HepG2 (cell line): Measurements from ENCODE around the gene TRIM5. TPM values are rescaled to one million over a fixed set of nuclear protein-coding genes. Genes with fewer than 3 reads are reported as not detected.

Experiments
- ATAC-seq: fragments of 200-7000 bp; cut with Tn5 transposase; 3 replicates; pipeline ENCODE4 v1.9.1; 2020; ENCODE audit warnings: mild to moderate bottlenecking, moderate library complexity
- BruUV-seq: library from RNA; stranded (reverse); fragments of 400-500 nt; replicated peaks from 2 replicates; lab custom pipeline; 2021; lab: Mats Ljungman, UMichigan
- CTCF ChIA-PET: fragments of 300-600 bp; formaldehyde crosslinking; extraction: SDS; loops from one replicate; lab custom pipeline; 2021; ENCODE audit warnings: low total read pairs, inconsistent platforms, low intra/inter-chr PET ratio; lab: Yijun Ruan, JAX
- POLR2A ChIA-PET: fragments of 350-600 bp; sonication (Branson Sonifier 250); formaldehyde crosslinking; loops from one replicate; lab custom pipeline; 2020; ENCODE audit warnings: antibody characterized with exemption, inconsistent platforms; lab: Yijun Ruan, JAX
- DNase-seq: peaks from one replicate; pipeline ENCODE4 v3.0.0-alpha.2; 2015; ENCODE audit warnings: low spot score
- FAIRE-seq: peaks from 3 replicates; lab custom pipeline; 2011; peaks lifted over from hg19 to GRCh38; lab: Jason Lieb, UNC
- H2AFZ ChIP-seq: one replicate; pipeline ENCODE4 v1.6.1; 2011; ENCODE audit warnings: low read length, inconsistent platforms
- H3K27ac ChIP-seq: fragments of 300-600 bp; 3 replicates; pipeline ENCODE4 v1.8.0; 2011; ENCODE audit warnings: mixed run types, mild to moderate bottlenecking, mixed read lengths, low read length, inconsistent platforms; ENCODE audit not compliant: insufficient read depth; ENCODE audit errors: extremely low read length
- H3K27me3 ChIP-seq, 2 experiments: fragments of 200-600 bp in 1 of 2; 2 replicates in 1 of 2; 3 replicates in 1 of 2; pipeline versions ENCODE4 v1.6.0 to v1.8.0; 2011; ENCODE audit warnings: low read length in 2 of 2, mild to moderate bottlenecking in 2 of 2, moderate library complexity in 2 of 2, inconsistent platforms in 1 of 2; ENCODE audit not compliant: insufficient read depth in 2 of 2, control insufficient read depth in 1 of 2
- H3K36me3 ChIP-seq, 2 experiments: fragments of 200-600 bp in 1 of 2; replicated peaks in 1 of 2; 2 replicates in 1 of 2; 3 replicates in 1 of 2; pipeline versions ENCODE4 v1.5.1 to v1.8.0; 2011; ENCODE audit warnings: low read length in 2 of 2, inconsistent platforms in 1 of 2; ENCODE audit not compliant: insufficient read depth in 2 of 2, control insufficient read depth in 1 of 2
- H3K4me1 ChIP-seq: 2 replicates; pipeline ENCODE4 v1.5.1; 2012; ENCODE audit warnings: low read length, inconsistent platforms; ENCODE audit not compliant: insufficient read depth
- H3K4me2 ChIP-seq: 2 replicates; pipeline ENCODE4 v1.6.0; 2011; ENCODE audit warnings: low read depth, low read length, inconsistent platforms
- H3K4me3 ChIP-seq, 3 experiments: fragments of 200-600 bp in 1 of 3; sonication (generic), shearing (Covaris generic) in 1 of 3; replicated peaks in 1 of 3; 2 replicates each; pipeline ENCODE4 v1.5.1; 2011 to 2016; ENCODE audit warnings: low read length in 3 of 3, inconsistent platforms in 2 of 3, low read depth in 2 of 3, mild to moderate bottlenecking in 2 of 3, control low read depth in 1 of 3, mixed read lengths in 1 of 3; ENCODE audit not compliant: insufficient read depth in 1 of 3
- H3K79me2 ChIP-seq: one replicate; pipeline ENCODE4 v1.6.1; 2011; ENCODE audit warnings: low read length, inconsistent platforms; ENCODE audit not compliant: insufficient read depth
- H3K9ac ChIP-seq: 2 replicates; pipeline ENCODE4 v1.6.0; 2011; ENCODE audit warnings: mild to moderate bottlenecking, low read depth, low read length, inconsistent platforms; ENCODE audit not compliant: insufficient read depth
- H3K9me3 ChIP-seq: 2 replicates; pipeline ENCODE4 v1.5.1; 2012; ENCODE audit warnings: mild to moderate bottlenecking, low read length
- H4K20me1 ChIP-seq: 2 replicates; pipeline ENCODE4 v1.6.0; 2011; ENCODE audit warnings: inconsistent platforms, mild to moderate bottlenecking, low read length, moderate library complexity; ENCODE audit not compliant: insufficient read depth
- BRF2 ChIP-seq: sonication (generic); formaldehyde crosslinking; IDR thresholded peaks from 2 replicates; pipeline ENCODE4 v1.8.1; 2022; ENCODE audit warnings: mild to moderate bottlenecking, missing genetic modification reagents
- EZH2 ChIP-seq: conservative IDR thresholded peaks from 2 replicates; pipeline ENCODE4 v1.6.1; 2012; ENCODE audit warnings: mild to moderate bottlenecking, low read depth, low read length, moderate library complexity
- GFI1 ChIP-seq: sonication (generic); formaldehyde crosslinking; IDR thresholded peaks from 2 replicates; pipeline ENCODE4 v1.5.0; 2020; ENCODE audit warnings: missing genetic modification reagents, mild to moderate bottlenecking, borderline replicate concordance
- HMGXB3 ChIP-seq: sonication (generic); formaldehyde crosslinking; IDR thresholded peaks from 2 replicates; pipeline ENCODE4 v1.4.0; 2020; ENCODE audit warnings: missing genetic modification reagents, borderline replicate concordance
- MTA3 ChIP-seq: sonication (generic); formaldehyde crosslinking; IDR thresholded peaks from 2 replicates; pipeline ENCODE4 v1.4.0; 2020; ENCODE audit warnings: missing genetic modification reagents
- NFE2L1 ChIP-seq: sonication (generic); formaldehyde crosslinking; IDR thresholded peaks from 2 replicates; pipeline ENCODE4 v1.4.0; 2020; ENCODE audit warnings: missing genetic modification reagents, mild to moderate bottlenecking, borderline replicate concordance
- ZBED4 ChIP-seq: sonication (generic); formaldehyde crosslinking; IDR thresholded peaks from 2 replicates; pipeline ENCODE4 v1.4.0; 2020; ENCODE audit warnings: missing genetic modification reagents, borderline replicate concordance
- ZNF296 ChIP-seq: sonication (generic); formaldehyde crosslinking; conservative IDR thresholded peaks from 2 replicates; pipeline ENCODE4 v1.5.0; 2020; ENCODE audit warnings: mild to moderate bottlenecking, missing genetic modification reagents
- ZNF326 ChIP-seq: sonication (generic); formaldehyde crosslinking; IDR thresholded peaks from 2 replicates; pipeline ENCODE4 v1.4.0; 2020; ENCODE audit warnings: missing genetic modification reagents, borderline replicate concordance
- ZNF687 ChIP-seq: sonication (generic); formaldehyde crosslinking; IDR thresholded peaks from 2 replicates; pipeline ENCODE4 v1.5.1; 2020; ENCODE audit warnings: mild to moderate bottlenecking, missing genetic modification reagents, moderate library complexity
- WGBS: methylation state at CpG from one replicate; pipeline ENCODE4 v1.1.6; 2017; ENCODE audit warnings: low lambda C conversion rate; 5-methylcytosine and 5-hydroxymethylcytosine counted together
- in situ Hi-C: cut with HindIII; loops from 2 replicates; pipeline ENCODE4 v1.10.0; 2017; ENCODE audit warnings: low pct_unique_long_range_greater_than_20kb; ENCODE audit not compliant: extremely low pct_ligation_motif_present
- intact Hi-C: fragments of 100-400 bp; cut with micrococcal nuclease; formaldehyde crosslinking; loops from one replicate; pipeline ENCODE4 v1.10.0; 2022; ENCODE audit not compliant: unreplicated experiment
- polyA plus RNA-seq, 8 experiments: library from polyadenylated mRNA; depleted of rRNA in 3 of 8; stranded (reverse) in 7 of 8; unstranded in 1 of 8; fragments of >200 nt; fragmentation: Illumina TruSeq in 4 of 8; extraction: Trizol in 4 of 8; gene quantifications; 2 replicates each; pipeline versions ENCODE4 v1.2.1 to v1.2.3, GENCODE V29; 2011 to 2016; ENCODE audit warnings: low read depth in 4 of 8, missing spikeins in 1 of 8, mixed read lengths in 1 of 8; ENCODE audit not compliant: insufficient read depth in 1 of 8
- total RNA-seq, 5 experiments: library from RNA; depleted of rRNA; stranded (reverse); fragments of >200 nt; fragmentation: Illumina TruSeq; extraction: Trizol; gene quantifications; 2 replicates each; pipeline ENCODE4 v1.2.3, GENCODE V29; 2016; ENCODE audit warnings: low read depth in 1 of 5

Gene TRIM5
- total and polyA plus RNA-seq, 2 of the 13 experiments (the other 11 are each of a cell fraction or from before 2014, with no cell fraction given), result 7.8 to 13.1 TPM

DNA sequence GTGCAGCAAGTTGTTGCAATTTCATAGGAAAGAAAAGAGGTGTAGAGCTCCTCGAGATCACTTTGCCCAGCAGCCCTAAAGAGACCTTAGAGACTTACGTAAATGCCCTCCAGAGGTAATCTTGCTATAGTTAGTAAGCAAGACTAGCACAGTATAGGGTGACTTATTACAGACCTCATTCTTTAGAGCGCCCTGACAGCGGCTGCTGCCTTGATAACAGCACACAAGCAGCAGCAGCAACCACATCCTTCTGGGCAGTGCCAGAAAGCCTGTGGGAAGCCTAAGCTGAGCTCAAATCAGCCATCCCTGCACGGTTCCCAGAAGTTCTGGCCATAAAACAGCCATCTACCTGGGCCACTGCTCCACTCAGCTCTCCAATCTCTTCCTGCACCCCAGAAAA, 28.8 kb upstream of the TRIM5 start:
- no peak overlapping the region for H3K9ac ChIP-seq
- H3K4me2 ChIP-seq, result no peak overlapping the region
- WGBS, result 56% methylated on average over 2 of the region's 5 CpGs
- DNase-seq, result no peak
- no peaks in the 10 kb centered on the region for H3K79me2 ChIP-seq
- H2AFZ ChIP-seq, result no peak overlapping the region
- no peak overlapping the region for H3K4me3 ChIP-seq
- H3K9me3 ChIP-seq, result no peaks in the 10 kb centered on the region
- POLR2A ChIA-PET, result no interaction called here
- H3K27me3 ChIP-seq, result no peaks in the 10 kb centered on the region; a peak in 1 of 5 replicates
- CTCF ChIA-PET, result no interaction called here
- in situ Hi-C loops (no loop called here), intact Hi-C loops (no loop called here)
- H4K20me1 ChIP-seq, result no peaks in the 10 kb centered on the region
- H3K36me3 ChIP-seq, result no peaks in the 10 kb centered on the region
- no peak overlapping the region for H3K27ac ChIP-seq
- no peaks in the 10 kb centered on the region for H3K4me1 ChIP-seq
- no peak for ATAC-seq
- no peak for FAIRE-seq
- no TSS peak for BruUV-seq
- TF ChIP-seq EZH2 (no peak), NFE2L1 (no peak), HMGXB3 (CRISPR knock-in tag) (no peak), ZBED4 (CRISPR knock-in tag) (no peak), MTA3 (CRISPR knock-in tag) (no peak), ZNF326 (CRISPR knock-in tag) (no peak), ZNF296 (CRISPR knock-in tag) (no peak), ZNF687 (CRISPR knock-in tag) (no peak), BRF2 (CRISPR knock-in tag) (no peak), GFI1 (CRISPR knock-in tag) (no peak)
